Gastrocnemius medialis (tissue), 4 donors: ENCODE results near the gene IQUB. TPM values are rescaled to one million over a fixed set of nuclear protein-coding genes. Genes with fewer than 3 reads are reported as not detected.

Experiments used
- ATAC-seq, 2 donors: fragments of 150-250 bp; one replicate each; pipeline ENCODE4 v1.9.1; 2016
- DNase-seq, 2 donors: peaks; one replicate each; pipeline ENCODE4 v3.0.0-alpha.2; 2019
- H3K27ac ChIP-seq, 4 donors: fragments of 200-600 bp; sonication (generic); 1 replicate in 1 of 4; 2 replicates in 3 of 4; pipeline ENCODE4 v1.5.1; 2016 to 2018; ENCODE audit warnings: mild to moderate bottlenecking in 2 of 4, moderate library complexity in 1 of 4
- H3K27me3 ChIP-seq, 3 donors: fragments of 200-600 bp; sonication (generic) in 2 of 3; 1 replicate in 1 of 3; 2 replicates in 2 of 3; pipeline versions ENCODE4 v1.5.1 to v1.6.0; 2016 to 2019; ENCODE audit warnings: mild to moderate bottlenecking in 1 of 3, moderate library complexity in 1 of 3
- H3K36me3 ChIP-seq, 2 donors: fragments of 200-600 bp; sonication (generic) in 1 of 2; one replicate each; pipeline ENCODE4 v1.5.1; 2017 to 2018
- H3K4me1 ChIP-seq, 2 donors: fragments of 200-600 bp; sonication (generic) in 1 of 2; one replicate each; pipeline ENCODE4 v1.5.1; 2016 to 2017; ENCODE audit warnings: mild to moderate bottlenecking in 2 of 2
- H3K4me3 ChIP-seq, 4 donors: fragments of 200-600 bp; sonication (generic) in 3 of 4; 1 replicate in 1 of 4; 2 replicates in 3 of 4; pipeline ENCODE4 v1.5.1; 2016 to 2019; ENCODE audit warnings: mild to moderate bottlenecking in 2 of 4
- H3K9me3 ChIP-seq, 3 donors: fragments of 200-600 bp; sonication (generic) in 2 of 3; 1 replicate in 1 of 3; 2 replicates in 2 of 3; pipeline ENCODE4 v1.5.1; 2016 to 2019
- CTCF ChIP-seq, 5 experiments: fragments of 450-650 bp in 3 of 5; fragments of 200-600 bp in 2 of 5; sonication (generic) in 2 of 5; IDR thresholded peaks in 4 of 5; conservative IDR thresholded peaks in 1 of 5; 1 replicate in 4 of 5; 2 replicates in 1 of 5; pipeline ENCODE4 v1.5.1; 2016 to 2019; ENCODE audit warnings: antibody characterized with exemption in 5 of 5, mild to moderate bottlenecking in 3 of 5, moderate library complexity in 3 of 5
- POLR2A ChIP-seq, 2 donors: fragments of 450-650 bp; IDR thresholded peaks; one replicate each; pipeline ENCODE4 v1.6.1; 2017; ENCODE audit warnings: antibody characterized with exemption in 2 of 2, mild to moderate bottlenecking in 2 of 2, moderate library complexity in 2 of 2
- in situ Hi-C, 4 donors: fragments of 200-750 bp; cut with MboI; loops; one replicate each; pipeline versions ENCODE4 v1.15.0 to v1.8.0; 2017; ENCODE audit warnings: low sequenced_read_pairs in 4 of 4
- intact Hi-C: fragments of 100-400 bp; cut with DNase I; formaldehyde crosslinking; loops from one replicate; pipeline ENCODE4 v1.15.1; 2023; ENCODE audit warnings: low total_unique reads
- total RNA-seq, 4 donors: library from RNA; depleted of rRNA; stranded (reverse); fragments of >200 nt; gene quantifications; one replicate each; pipeline versions ENCODE4 v1.1.0 to v1.2.3, GENCODE V29; 2016

Gene IQUB
- total RNA-seq, 4 donors from 2014 or later: 0.15 to 0.42 (median 0.26) TPM; not detected in 1

- no peaks in the 10 kb centered on the region for H3K27me3 ChIP-seq
- no peak for TF ChIP-seq POLR2A (IDR thresholded peaks at IDR 0.05)
- no peak for TF ChIP-seq CTCF (IDR thresholded peaks at IDR 0.05 in 4 of 5, conservative IDR thresholded peaks at IDR 0.05 in 1 of 5)
- no peak overlapping the region for H3K27ac ChIP-seq
- no peaks in the 10 kb centered on the region for H3K9me3 ChIP-seq
- ATAC-seq (no peak), DNase-seq (no peak)
- intact Hi-C loops: loop anchor here (10.0 kb wide), 1 partner anchor 366 kb away; no protein-coding TSS in a partner anchor
- no peak overlapping the region for H3K4me3 ChIP-seq
- in situ Hi-C loops: no loop called here
- peaks cover 0 to 6% of the 10 kb centered on the region in 2 donors for H3K4me1 ChIP-seq
- no peaks in the 10 kb centered on the region for H3K36me3 ChIP-seq
Measured at GRCh38 chr7:123498601-123499000, 35.8 kb downstream of the IQUB start.

- H3K4me1 ChIP-seq: peaks cover 0 to 6% of the 10 kb centered on the region in 2 donors
- no peak overlapping the region for H3K4me3 ChIP-seq
- intact Hi-C loops: loop anchor here (10.0 kb wide), 1 partner anchor 367 kb away; no protein-coding TSS in a partner anchor
- ATAC-seq (no peak), DNase-seq (no peak)
- no peaks in the 10 kb centered on the region for H3K36me3 ChIP-seq
- no peaks in the 10 kb centered on the region for H3K9me3 ChIP-seq
- no peaks in the 10 kb centered on the region for H3K27me3 ChIP-seq
- no peak overlapping the region for H3K27ac ChIP-seq
- TF ChIP-seq CTCF (IDR thresholded peaks at IDR 0.05 in 4 of 5, conservative IDR thresholded peaks at IDR 0.05 in 1 of 5) (no peak), POLR2A (IDR thresholded peaks at IDR 0.05) (no peak)
- in situ Hi-C loops: no loop called here
Measured at GRCh38 chr7:123498031-123498430, 36.4 kb downstream of the IQUB start.

GRCh38 chr7:123494193-123494796 lies 40.1 kb downstream of the IQUB start:
- DNase-seq (no peak), ATAC-seq (peak in 1 of 2 donors; percentile 56)
- H3K4me3 ChIP-seq: no peak overlapping the region
- no peaks in the 10 kb centered on the region for H3K36me3 ChIP-seq
- intact Hi-C loops: loop anchor here (2.0 to 10.0 kb wide), 2 partner anchors 41 to 371 kb away; partner anchors contain the start of gene IQUB
- TF ChIP-seq POLR2A (IDR thresholded peaks at IDR 0.05) (no peak), CTCF (IDR thresholded peaks at IDR 0.05 in 4 of 5, conservative IDR thresholded peaks at IDR 0.05 in 1 of 5) (peak; percentile 31 to 81 (median 67))
- no peak overlapping the region for H3K27ac ChIP-seq
- in situ Hi-C loops: loop anchor here in 1 of 4 donors (5.0 kb wide), 1 partner anchor 43 kb away; no protein-coding TSS in a partner anchor
- H3K4me1 ChIP-seq: peaks cover 0 to 6% of the 10 kb centered on the region in 2 donors
- no peaks in the 10 kb centered on the region for H3K27me3 ChIP-seq
- peaks cover 0 to 5% (median 0%) of the 10 kb centered on the region in 3 donors for H3K9me3 ChIP-seq

- H3K9me3 ChIP-seq: peaks cover 0 to 5% (median 0%) of the 10 kb centered on the region in 3 donors
- H3K4me3 ChIP-seq: no peak overlapping the region
- ATAC-seq (no peak), DNase-seq (no peak)
- H3K27me3 ChIP-seq: no peaks in the 10 kb centered on the region
- peaks cover 0 to 6% of the 10 kb centered on the region in 2 donors for H3K4me1 ChIP-seq
- H3K27ac ChIP-seq: no peak overlapping the region
- TF ChIP-seq POLR2A (IDR thresholded peaks at IDR 0.05) (no peak), CTCF (IDR thresholded peaks at IDR 0.05 in 4 of 5, conservative IDR thresholded peaks at IDR 0.05 in 1 of 5) (no peak)
- in situ Hi-C loops: loop anchor here in 1 of 4 donors (5.0 kb wide), 1 partner anchor 45 kb away; no protein-coding TSS in a partner anchor
- intact Hi-C loops: loop anchor here (10.0 kb wide), 1 partner anchor 372 kb away; no protein-coding TSS in a partner anchor
- H3K36me3 ChIP-seq: no peaks in the 10 kb centered on the region
Measured at GRCh38 chr7:123492485-123492884, 41.9 kb downstream of the IQUB start.
